HCEC 1CT (cell line): ENCODE measurements around the gene PHLDA1.

Experiments
- DNase-seq: peaks from one replicate; pipeline ENCODE4 v3.0.0-alpha.2; 2017

Gene PHLDA1

DNA sequence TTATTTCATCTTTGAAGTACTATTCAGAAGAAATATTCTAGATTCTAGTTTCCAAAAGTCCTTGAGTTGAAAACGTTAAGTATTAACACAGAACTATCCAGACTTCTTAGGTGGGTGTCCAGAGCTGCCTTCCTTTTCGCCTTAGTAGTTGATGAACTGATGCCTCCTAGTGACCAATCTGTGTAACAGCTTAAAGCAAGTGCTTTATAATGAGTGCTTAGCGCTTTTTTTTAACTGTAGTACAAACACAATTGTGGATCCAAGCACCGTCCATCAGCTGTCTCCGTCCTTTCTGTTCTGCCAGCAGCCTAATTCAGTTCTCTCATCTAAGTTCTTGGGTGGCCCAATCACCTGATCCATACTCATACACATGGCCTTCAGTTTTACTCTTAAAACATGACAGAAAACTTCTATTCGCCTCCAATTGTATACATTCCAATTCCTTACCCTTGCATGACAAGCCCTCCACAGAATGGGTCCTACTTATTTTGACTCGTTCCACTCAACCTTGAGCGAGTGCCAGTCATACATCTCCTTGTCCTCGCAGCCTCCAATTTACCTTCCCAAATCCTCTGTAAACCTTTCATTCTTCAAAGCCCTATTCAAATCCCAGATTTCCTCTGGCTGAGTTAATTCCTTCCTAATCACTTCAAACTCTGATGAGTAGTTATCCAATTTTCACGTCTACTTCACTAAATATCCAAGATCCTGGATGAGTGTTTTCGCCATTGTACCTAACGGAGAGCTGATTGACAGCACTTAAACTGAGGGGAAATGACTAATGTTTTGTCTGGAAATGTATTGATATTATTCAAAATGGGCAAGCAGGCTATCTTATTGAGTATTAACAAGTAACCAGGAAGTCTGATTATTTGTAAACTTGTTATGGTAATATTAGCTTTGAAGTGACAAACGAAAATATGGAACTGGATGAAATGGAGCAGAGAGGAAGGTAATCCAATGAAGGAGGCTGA lies 5.8 kb upstream of the PHLDA1 start:
- peak; percentile 86 for DNase-seq

DNA sequence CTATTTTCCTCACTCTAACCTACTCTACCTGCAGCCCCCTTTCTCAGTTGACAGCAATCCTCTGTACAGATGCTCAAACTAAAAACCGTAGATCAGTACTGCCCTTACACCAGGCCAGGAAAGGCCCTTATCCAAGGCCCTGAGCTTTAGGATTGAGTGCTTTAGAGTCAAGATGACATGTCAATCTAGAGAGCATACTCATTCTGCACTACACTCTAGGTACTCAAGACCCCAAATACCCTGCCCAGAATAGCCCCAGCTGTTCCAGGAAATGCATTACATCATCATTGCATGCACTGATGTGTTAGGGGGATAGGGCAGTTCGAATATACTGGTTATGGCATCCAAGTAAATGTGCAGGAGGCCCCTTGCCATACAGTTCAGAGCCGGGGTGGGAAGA lies 3.5 kb upstream of the PHLDA1 start:
- no peak for DNase-seq

DNA sequence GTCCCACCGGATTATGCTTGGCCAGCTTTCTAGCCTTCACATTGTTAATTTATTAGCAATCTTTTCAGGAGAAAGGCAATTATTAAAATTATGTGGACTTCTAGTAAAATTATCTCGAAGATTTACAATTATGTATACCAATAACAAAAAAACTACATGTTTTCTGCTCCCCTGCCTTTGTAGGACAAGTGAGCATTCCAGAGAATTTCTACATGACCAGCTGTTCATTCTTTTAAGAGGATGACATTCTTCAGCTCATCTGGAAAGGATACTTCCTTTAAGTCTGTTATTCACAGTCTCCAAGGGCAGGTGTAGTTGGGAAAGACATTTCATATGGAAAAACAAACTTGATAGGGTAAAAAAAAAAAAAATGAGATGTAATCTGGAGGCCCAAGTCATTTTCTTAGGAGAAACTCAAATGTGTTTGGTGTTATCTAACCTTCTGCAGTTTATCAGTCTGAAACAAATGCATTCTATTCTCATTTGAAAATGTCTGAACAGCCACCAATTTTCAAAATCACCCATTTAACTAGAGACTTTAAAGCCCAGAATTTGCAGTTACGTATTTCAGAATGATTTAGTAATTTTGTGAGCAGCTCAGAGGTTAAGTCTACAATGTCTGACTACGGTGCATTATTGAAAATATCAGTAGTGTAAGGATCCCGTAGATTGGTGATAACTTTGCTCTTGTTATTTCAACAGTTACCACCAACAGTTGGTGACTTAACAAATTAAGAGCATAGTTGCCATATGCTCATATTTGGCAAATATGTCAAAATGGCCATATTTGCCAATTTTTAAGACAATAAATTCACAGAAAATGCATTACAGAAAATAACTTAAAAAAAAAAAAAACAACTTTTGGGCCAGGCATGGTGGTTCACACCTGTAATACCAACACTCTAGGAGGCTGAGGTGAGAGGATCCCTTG lies 1.8 kb upstream of the PHLDA1 start:
- DNase-seq = peak; percentile 57

DNA sequence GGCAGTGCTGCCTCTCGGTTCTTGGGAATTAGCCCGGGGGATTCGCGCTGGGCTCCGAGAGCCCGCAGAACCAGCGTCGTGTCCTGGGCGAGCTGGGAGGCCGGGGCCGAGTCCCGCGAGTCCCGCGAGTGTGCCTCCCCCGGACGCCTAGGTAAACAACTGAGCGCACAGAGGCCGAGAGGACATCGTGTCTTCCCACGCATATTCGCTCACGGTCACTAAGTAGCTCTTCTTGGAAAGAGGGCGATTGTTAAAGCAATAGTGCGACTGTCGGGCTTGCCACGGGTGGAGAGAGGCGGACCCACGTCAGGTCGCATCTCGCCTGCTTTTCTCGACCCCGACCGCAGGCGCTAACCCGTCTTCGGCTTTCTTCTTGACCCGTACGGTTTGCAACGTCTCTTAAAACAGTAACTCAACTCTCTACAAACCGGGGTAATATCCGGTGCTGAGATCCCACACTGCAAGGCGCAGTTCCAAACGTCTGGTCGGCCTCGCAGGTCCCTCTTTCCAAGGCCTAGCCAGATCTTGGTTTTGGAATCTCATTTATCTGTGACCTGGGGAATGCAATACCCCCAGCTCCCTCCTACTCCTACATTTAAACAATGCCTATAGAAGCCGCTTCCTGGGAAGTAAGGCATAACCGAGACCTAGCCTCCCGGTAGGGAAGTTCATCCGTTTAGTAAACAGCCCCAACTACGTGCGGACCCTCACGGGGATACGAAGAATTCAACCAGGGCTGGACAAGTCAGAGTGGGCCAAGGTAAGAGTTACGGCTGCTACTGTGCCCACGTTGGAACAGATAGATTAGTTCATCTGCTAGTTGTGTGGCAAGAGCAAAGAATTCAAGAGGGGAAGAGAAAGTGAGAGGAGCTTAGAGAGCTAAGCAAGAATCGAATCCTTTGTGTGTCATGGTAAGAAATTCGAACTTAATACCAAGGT lies 736 bp upstream of the PHLDA1 start:
- peak; percentile 68 for DNase-seq

DNA sequence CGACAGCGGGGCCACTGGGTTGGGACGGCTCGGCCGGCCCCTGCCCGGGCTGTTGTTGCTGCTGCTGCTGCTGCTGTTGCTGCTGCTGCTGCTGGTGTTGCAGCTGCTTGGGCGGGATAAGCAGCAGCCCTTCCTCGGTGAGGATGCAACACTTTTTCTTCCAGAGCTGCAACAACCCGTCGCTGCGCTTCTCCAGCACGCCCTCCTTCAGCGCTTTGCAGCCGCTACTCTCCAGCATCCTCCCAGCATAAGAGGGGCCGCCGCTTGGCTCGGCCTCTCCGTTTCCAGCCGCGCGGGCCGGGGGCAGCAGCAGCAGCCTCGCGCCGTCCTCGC lies 529 bp downstream of the PHLDA1 start:
- no peak for DNase-seq

DNA sequence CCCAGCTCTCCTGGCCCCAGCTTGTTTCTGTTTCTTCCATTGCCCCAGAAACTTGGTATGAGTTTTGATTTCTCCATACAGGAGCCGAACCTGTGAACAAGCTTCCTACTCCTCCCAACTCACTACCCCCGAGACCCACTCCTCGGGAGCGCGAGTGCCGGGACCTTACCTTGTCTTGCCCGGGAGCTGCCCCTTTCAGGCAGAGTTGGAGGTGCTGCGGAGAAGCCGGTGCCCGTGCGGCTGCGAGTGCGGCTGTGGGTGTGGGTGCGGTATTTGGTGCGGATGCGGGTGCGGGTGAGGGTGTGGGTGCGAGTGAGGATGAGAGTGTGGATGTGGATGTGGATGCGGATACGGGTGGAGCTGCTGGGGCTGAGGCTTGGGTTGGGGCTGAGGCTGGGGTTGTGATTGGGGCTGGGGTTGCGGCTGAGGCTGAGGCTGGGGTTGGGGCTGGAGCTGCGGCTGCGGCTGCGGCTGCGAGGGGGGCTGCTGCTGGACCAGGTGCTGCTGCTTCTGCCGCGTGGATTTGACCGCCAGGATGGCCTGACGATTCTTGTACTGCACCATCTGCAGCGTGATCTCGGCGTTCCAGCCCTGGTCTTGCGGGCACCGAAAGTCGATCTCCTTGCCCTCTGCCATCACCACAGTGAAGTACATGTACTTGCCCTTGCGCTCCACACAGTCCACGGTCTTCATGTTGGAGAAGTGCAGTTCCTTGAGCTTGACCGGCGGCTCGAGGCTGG lies 1.1 kb downstream of the PHLDA1 start:
- DNase-seq = peak; percentile 55

DNA sequence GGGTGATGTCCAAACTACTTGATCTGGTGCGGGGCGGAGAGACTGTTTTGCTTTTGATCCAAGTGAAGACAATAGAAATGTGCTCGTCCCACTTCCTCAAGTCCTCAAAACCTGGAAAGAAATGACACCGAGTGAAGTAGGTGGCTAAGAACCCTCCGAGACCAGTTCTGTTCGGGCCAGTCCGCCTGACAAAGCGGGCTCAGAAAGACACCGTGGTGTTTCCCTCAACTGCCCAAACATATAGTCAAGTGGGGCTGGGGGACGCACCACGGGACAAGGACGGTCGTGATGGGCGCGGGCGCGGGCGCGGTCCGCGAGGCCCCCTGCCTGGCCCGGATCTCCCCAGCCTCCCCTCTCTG lies 1.6 kb downstream of the PHLDA1 start:
- DNase-seq = peak; percentile 57

DNA sequence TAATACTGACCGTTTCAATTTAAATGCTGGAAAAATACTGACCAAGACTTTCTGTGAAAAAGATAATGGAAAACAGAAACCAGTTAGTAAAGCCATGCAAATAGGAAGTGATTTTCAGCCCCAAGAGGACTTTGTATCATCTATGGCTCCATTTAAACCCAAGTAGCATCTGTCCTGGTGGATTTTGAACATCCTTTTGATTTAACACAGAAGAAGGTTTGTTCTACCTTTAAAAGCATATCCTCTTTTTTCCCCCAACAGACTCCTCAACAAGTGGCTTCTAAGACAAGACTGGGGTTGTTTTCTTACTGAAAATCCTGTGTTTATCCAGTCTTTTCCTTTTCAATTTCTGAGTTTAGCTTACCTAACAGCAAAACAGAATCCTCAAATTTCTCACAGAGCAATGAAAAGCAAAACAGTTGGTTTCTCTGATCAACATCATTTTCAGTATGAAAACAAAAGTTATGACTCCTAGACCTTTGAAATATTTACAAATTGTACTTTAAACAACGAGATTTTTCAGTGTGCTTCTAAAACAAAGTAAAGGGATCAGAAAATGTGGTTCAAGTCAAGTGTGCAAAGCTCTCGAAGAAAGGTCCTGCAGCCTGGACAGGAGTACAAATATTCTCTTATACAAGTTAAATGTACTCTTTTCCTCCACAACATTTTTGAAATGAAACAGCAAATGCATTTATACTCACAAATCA lies 2.9 kb downstream of the PHLDA1 start:
- no peak for DNase-seq

DNA sequence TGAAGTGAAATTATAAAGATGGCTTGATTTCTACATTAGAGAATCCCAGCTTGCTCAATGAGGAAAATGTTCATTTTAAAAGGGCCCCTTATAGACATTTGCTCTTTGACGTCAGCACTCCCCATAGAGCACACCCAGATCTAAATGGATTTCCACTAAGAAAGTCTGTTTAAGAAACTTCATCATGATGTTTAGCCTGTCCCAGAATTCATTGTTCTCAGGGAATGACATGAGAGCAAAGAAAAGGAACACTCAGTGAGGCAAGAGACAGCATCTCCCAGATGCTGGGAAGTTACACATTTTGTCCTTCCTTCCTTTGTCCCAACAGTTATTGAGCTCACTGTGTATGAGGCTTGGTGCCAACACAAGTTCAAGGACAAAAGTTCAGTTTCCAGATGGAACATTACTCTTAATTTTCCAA lies 4.9 kb downstream of the PHLDA1 start:
- DNase-seq = peak; percentile 61

DNA sequence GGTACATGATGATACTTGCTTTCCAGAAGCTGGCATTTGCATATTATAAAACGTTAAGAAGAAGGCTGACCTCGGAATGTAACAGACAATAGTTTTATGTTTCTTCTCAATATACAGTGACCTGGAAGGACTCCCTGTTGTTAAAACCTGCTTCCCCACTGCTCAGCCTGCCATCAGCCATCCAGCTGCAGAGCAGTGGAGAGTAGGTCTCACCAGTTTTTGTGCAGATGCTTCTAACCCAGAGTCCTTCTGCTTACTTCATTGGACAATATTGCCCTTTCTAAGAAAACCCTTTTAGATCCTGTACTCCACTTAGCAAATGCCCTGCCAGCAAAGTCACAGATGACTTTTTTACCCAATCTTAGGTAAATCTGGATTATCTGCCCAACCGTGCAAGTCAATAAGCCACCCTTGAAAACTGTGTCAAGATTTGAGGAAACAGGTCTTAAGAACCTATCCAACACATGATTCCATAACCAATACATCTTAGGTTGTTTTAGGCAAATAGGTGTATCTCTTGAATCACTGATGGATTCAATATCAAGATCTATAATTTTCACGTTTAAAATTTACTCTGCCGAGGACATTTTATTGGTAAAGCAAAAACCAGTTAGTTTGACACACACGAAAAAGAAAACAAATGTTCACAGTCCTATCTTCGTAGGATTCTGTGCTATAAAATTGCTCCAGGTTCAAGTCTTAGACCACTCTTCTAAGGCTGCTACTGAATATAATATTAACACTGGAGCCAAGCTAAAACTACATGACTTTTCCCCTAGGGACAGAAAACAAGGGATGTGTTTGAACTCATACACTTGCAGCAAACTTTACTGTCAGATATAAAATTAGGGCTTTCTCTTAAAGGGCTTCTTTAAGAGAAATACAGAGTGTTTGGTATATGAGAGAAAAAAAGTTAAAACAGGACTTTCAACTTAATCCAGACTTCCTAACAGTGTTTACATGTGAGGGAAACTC lies 5.7 kb downstream of the PHLDA1 start:
- peak; percentile 61 for DNase-seq

DNA sequence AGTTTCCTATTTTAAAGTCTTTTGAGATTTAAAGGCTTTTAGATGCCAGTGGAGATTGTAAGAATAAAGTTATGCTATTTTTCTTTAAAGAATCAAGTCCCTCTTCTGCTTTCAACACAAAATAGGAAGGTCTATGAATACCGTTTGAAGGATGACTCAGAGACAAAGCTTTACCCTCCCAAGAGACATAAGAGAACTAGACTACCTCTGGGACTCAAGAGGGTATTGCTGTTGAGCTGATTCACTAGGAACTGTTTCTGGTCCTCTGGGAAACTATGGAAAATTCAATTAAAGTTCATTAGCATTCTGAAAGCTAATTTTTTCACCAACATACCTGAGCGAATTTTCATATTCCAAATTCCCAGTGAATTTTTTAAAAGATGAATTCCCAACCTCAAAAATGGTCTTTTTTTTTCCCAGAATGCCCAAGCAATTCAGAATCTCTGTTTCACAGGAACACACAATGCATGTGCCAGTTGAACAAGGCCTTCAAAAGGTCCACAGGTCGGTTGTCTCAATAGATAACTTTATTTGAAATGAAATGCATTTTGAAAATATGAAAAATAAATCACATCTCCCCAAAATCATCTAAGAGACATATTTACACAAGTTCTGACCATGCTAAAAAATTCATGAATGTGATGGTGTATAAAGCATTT lies 6.5 kb downstream of the PHLDA1 start:
- peak; percentile 88 for DNase-seq

DNA sequence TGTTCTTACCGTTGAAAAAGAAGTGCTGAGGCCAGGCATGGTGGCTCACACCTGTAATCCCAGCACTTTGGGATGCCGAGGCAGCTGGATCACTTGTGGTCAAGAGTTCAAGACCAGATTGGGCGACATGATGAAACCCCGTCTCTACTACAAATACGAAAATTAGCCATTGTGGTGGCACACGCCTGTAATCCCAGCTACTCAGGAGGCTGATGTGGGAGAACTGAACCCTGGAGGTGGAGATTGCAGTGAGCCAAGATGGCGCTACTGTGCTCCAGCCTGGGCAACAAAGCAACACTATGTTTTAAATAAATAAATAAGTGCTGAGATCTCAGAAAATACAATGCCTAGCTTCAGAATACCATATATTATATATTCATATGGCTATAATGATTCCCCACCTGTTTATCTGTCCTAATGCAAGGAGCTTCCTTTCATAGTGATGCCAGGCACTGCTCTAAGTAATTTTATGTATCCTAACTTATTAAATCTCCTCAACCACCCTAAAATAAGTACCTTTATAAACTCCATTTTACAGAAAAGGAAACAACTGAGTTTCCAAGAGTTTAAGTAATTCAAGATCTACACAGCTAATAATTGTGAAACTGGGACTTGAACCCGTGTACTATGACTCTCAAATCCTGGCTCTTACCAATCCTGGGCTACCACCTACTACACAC lies 7.3 kb downstream of the PHLDA1 start:
- no peak for DNase-seq

DNA sequence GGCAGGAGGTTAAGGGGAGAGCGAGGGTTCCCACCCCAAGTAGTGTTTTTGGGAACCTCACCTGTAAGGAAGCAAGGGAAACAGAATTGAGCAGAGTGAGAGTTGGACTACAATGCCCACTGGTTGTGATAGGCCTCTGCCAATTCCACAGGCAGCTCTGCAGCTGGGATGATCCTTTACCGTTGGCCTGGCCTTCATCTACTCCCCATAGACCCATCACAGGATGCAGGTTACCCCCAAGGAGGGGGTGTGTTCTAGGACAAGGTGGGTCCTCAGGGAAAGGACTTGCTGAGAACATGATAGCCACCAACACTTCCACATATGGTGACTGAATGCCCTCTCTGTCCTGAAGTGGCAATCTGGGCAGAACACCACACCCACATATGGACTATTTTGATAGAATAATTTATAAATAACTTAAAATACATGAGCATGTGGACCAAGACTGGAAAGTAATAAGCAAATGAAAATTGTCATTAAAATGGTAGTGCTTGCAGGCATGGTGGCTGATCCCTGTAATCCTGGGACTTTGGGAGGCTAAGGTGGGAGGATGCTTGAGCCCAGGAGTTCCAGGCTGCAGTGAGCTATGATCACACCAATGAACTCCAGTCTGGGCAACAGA lies 8.4 kb downstream of the PHLDA1 start:
- no peak for DNase-seq

DNA sequence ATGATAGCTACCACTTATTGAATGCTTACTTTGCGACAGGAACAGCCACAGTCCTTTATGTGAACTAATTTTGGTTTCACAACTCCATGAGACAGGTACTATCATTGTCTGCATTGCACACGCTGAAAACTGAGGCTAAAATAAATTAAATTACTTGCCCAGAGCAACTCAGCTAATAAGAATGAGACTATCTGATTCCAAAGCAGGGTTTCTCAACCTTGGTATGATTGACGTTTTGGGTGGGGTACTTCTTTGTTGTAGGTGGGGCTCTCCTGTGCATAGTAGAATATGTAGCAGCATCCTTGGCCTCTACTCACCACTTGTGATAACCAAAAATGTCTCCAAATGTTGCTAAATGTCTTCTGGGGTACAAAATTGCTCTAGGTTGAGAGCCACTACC lies 9.1 kb downstream of the PHLDA1 start:
- DNase-seq = no peak

DNA sequence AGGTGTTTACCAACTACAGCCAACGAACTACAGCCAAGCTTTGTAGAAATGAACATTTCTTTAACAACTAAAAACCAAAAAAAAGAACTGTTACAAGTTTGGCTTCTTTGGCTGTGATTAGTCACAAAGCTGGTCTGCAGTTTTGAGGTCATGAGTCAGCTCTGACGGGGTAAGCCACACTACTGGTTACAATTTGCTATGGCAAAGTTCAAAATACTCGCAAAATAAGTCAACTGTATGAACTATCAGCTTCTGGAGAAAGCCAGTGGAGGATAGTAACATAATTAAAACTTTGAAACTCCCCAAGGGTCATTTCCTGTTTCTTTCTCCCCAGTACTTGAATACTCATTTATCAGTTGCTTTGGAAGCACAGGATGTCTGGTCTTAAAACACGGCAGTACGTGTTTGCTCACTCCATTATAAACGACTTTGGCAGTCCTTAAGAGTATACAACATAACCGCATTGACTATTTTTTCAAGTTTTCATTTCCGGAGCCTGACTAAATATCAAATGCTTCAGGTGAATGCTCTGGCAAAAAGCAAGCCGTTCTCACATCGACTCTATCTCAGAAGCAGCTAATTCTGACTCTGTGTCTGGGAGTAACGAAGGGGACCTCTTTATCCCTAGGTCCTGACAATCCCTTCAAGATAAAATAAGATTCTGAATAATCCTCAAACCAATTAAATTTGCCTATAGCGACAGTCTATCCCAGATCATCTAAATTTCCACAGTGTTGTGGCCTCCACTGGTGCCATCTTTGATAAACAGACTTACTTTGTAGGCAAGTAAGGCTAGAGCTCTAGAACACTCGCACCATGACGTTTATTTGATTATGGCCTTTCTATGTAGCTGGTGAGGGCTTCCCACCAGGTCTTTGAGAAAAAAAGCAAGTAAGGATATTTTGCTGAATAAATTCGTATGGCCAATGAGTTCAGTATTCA lies 10.6 kb downstream of the PHLDA1 start:
- peak; percentile 99 for DNase-seq

DNA sequence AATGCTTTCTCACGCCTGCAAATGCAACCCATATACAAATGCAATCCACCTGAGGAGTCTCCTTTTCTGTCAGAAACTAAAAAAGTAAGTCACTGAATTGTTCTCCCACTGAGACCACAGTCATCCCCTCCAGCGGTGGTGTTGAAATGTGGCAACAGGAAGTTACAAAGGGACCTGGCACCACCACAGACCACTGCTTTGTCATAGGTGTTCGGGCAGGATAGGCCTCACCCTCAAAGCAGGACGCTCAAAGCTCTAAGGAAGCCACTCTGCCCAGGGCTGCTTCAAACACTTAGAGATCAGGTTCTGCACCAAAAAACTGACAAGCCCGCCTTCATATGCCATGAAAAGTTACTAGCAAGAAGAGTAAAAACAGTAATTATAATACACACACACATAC lies 11.3 kb downstream of the PHLDA1 start:
- DNase-seq = peak; percentile 63

DNA sequence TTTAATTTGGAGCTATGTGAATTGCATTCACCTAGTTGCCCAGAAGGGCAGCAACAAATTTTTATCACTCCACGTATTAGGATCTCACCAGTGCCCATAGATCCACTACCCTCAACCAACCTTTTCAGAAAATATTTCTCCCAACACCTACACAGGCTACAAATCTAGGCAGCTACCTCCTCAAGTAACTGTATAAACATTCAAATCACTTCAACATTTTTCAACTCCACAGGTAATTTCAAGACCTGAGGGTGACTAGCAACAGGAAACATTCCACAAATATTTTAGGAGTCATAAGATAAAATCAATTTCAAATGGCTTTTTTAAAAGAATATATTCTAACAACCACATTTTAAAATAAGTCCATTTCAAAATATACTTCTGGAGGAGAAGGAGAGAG lies 12.9 kb downstream of the PHLDA1 start:
- DNase-seq = no peak
